ENCODE measurements around the gene UPK2.

The UPK2 gene

DNA sequence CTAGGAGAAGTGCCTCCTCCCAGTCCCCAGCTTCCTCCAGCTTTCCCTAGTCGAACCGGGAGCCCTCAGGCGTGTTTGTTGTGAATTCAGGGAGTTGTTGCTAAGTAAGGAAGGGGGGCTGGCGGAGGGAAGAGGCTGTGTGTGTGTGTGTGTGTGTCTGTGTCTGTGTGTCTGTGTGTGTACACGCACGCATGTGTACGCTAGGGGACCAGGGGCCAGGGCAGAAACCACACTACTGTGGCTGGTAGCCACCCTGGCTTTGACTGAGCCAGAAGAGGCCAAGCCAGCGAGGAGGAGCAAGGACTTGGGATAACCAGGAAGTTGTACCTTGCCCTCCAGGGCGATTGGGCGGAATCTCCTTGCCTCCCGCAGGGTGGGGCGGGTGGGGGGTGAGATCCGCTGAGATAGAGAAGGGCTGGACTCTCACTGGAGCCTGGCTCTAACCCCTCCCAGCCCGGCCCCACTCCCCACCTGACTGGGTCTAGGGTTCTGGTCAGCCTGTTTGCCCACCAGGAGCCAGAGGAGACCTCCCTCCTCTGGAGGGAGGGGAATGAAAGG lies 37.9 kb upstream of the UPK2 start:
- DNase-seq = peak; percentile 83

DNA sequence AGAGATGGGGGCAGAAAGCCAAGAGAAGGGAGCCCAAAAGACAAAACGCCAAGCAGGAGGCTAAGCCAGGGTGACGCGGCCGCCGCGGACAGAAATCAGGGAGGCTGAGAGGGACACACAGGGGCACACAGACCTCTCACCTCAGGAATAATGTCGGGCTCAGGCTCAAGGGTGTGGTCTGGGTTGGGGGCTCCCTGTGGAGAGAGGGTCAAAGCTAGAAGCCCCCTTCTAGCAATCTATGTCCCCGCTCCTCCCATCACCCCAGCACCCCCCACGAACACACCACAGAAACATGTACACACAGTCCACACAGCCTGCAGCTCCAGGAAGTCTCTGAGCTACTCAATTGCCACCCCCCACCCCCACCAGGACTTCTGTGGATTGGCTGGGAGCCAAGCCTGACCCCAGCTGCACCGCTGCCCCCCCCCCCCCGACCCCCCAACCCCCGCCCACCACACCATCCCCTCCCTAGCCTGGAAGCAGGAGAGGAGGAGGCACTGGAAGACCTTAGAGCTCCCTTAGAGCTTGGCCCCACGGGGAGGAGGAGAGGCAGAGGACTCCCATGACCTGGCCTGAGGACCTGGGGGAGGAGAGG lies 37.3 kb upstream of the UPK2 start:
- DNase-seq = no peak

DNA sequence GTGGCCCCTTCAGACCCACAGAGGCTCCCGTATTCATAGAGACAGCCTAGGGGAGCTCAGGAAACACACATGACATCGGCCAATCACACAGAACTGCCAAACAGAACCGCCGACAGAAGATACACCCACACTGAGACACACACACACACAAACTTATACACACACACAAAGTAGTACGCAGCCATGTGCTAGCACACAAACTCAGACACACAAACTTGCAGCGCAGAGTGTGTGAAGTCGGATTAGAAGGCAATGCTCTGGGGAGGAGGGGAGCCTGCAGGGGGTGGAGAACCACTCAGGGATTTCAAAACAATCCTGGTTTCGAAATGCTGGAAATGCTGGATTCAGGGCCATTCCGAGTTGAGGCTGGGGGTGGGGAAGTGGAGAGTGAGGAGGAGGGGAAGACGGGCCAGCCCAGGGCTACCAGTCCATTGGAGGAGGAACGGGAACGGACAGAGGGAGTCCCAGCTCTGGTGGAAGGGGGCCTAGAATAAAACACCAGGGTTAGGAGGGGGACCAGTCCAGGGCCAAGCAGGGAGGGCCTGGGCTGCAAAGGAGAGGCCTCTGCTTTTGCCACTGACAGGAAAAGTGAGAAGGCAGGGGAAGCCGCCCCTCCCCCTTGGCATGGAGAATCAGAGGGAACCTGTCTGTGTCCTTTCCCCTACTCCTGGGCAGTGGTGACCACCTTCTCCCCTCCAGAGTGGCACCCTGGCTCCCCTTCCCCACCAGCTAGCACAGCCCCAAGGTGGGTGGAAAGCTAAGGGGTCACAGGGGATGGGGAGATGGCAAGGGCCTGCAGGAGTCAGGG lies 34.8 kb upstream of the UPK2 start:
- peak; percentile 48 for DNase-seq

DNA sequence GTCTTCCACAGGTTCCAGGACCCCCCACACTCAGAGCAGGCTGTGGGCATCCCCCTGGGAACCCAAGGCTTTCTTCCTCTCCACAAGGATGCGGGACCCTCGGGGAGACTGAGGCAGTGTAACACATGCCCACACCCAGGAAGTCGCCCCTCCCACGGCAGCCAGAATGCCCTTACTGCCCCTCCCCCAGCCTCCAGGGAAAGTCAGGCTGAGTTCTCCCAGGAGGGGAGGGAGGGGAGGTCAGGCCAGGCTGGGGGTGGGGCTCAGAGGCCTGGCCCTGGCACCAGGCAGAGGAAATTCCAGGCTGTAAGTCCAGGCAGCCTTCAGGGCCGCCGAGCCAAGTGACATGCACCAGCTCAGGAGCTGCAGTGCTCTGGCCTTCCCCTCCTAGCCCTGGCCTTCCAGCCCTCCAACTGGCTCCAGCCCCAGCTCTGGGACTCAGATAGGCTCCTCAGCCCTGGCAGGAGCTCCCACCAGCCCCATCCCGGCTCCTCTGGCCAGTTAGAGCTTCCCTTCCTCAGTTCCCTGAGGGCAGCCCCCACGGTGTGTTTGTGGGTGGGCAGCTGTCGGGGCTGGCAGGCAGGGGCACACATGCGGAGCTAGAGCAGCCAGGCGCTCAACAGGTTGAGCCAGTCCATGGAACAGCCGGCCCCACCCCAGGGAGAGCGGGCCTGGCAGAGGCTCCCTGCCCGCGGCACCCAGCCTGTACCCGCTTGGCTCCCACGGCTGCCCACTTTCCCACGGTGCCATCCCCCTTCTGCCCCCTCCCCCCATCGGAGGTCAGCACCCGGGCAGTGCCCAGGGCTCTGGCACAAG lies 34.0 kb upstream of the UPK2 start:
- no peak for DNase-seq

DNA sequence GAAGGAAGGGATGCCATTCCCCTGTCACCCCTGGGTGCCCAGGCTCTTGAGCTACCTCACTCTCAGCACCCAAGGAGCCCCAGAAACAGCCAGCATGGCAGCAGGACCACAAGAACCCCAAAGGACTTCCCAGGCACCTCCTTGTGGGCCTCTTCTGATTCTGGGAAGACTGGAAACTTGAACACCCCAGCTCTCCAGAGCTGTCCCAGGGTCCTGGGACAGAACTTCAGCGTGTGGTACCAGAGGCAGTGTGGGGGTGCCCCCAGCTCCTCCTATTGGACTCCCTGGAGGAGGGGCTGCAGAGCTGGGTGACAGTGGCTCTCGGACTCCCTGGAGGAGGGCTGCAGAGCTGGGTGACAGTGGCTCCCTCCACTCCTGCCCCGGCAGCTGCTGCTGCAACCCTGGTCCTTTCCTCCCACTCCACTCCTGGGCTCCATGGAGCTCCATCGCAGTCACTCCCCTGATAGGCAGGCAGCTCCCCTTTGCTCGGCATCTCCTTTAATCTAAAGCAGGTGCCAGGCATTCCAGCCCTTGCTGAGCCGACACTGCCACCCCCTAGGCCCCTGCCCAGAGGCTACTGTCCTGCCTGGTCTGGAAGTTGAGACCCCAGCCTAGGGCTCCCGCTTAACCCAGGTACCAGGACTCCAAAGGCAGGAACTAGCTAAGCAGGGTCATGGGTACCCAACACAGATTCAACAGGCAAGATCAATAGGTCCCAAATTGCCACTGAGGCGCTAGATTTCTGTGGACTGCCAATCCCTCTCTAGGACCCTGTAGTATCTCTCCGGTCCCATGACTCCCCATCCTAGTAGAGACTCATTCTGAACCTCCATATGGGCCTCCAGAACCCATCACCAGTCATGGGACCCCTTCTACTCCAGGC lies 33.1 kb upstream of the UPK2 start:
- no peak for DNase-seq

DNA sequence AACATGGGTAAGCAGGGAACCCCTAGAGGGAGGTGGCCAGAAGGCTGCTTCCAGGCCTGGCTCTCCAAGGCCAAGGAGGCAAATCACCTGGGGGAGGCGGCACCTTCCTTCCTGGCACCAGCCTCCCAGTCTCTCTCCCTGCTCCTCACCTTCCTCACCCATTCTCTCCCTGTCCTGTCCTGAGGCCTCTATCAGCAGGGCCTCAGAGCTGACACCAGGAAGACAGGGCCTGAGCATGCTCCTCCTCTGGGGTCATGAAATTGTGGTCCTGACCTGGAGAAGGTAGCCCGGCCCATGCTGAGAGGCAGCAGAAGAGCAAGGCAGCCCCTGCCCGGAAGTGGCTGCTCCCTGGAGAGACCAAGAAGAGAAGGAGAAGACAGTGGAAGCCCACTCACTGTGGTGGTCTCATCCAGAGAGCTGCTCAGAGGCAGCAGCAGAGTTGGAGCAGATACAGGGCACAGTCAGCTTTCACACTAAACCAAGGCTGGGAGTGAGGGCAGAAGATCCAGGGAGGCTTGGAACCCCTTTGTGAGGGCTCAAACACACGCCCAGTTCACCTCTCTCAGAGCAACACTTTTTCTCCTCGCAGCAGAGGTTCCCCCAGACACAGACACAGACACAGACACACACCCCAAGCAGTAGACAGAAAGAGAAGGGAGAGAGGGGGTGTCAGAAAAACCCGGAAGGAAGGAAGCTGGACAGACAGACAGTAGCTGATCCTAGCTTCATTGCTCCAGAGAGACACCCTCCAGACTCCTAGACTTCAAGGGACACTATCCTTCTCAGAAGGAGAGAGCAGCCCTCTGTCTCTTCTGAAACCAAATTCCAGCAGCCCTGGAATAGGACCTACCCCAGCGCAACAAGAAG lies 32.1 kb upstream of the UPK2 start:
- DNase-seq = no peak

DNA sequence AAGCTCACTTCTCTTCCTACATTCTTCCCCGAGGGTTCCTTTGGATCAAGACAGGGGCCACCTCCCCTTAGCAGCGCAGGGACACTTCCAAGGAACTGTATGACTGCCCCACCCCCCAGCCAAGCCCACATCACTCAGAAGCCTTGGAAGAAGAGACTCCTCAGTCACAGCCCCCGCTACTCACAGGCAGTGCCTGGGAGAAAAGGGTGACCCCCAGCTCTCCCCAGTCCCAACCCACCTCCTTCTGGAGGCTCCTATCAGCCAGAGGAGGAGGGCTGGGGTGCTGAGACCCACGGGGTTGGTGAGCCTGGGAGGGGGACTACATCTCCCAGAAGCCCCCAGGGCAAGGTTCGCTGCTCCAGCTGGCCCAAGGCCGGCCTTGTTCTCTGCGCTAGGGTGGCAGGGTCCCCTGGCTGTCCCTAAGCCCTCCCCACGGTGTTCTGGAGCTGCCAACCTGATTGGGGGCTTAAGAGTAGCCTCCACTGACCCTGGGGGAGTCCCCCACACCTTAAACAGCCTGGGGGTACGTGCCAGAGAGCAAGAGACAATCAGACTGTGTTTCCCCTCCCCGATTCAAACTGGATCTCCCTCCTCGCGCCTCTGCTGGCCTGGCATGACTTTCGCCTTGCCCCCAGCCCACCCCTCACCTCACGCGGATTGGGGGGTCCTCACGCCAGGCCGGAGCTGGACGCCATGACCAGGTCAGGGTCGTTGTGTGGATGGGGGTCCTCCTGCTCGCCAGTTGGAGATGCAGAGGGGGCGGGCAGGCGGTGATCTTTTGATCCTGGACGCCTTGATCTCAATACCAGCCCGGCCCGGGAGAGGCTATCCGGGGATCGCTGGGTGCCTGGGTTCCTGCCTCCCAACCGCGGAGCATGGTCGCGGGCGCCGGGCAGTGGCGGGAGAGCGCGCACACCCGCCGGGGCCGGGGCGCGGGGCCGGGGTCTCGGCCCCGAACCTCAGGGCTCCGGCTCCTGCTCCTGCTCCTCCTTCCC lies 31.2 kb upstream of the UPK2 start:
- DNase-seq = peak; percentile 79

DNA sequence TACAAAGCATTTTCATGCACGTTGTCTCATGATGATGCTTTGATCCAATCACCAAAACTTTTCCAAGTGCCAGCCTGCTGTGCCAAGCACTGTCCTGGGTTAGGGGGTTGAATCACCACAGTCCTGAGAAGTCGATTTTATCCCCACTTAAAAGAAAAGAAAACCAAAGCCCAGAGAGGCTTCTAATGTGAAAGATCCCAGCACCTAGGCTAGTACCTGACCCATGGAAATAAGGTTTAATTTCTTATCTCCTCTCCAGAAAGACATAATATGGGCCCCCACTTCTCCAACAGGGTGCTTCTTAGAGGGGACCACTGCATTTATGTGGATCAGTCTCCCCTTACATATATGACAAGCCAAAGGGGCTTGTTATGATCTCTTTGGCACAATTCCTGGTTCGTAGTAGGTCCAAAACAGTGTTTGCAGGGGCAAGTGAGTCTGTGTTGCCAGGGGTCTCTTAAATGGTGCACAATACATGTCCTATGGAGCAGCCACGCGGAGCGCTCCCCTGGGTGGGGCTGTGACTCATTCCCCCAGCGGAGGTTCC lies 28.5 kb upstream of the UPK2 start:
- no peak for DNase-seq

DNA sequence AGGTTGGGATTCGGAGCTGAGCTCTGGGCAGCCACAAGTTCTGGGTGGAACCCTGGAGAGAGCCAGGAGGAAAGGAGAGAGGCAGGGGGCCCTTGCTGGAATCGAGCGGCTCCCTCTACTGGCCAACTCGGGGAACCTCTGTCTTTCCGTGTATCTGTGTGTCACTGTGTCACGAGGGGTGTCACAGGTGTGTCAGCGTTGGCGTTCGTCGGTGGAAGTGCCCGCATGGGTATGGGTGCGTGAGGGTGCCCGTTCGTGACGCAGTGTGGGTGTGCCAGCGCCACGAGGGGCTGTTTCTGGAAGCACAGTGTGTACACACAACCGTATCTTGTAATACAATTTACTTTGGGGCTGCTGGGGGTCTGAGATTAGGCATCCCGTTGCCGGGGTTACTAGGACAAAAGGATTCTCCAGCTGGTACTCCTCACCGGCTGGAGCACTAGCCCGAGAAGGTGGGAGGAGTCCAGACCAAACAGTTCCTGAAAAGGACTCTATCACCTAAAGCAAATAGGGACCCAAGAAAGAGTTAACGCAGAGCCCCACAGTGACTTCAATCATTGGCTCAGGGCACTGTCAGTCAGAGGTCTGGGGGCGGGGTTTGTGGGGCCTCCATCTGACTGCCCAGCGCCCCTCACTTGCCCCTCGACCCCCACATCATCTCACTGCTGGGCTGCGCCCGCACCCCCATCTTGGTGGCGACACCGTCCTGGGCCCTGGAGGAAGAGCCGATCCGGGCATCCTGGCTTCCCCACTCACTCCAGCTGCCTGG lies 27.8 kb upstream of the UPK2 start:
- DNase-seq = peak; percentile 98

DNA sequence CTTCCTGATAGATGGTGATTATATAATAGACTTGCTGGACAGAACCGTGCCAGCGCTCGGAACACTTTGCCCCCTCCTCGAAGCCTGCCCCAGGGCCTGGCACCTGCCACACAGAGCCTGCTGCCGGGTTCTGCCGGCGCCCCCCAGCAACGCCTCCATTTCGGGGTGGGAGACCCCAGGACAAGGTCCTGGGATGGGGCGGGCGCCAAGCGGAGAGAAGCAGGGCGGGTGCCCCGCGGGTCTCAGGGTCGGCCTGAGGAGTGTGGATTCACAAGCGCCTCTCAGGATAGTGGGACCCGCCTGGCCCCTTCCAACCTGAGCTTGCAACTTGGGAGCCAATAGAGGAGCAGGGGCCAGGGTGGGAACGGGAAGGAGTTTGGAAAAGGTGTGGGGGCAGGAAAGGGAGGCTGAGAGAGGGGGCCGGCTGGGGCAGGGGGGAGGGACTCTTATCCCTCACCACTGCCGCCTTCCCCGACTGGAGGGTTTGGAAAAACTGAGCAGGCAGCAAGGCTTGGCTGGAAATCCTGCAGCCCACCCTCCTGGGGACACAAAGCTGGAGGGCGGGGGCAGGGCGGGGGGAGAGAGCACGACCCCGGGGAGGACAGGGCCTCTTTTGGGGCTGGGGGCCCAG lies 27.1 kb upstream of the UPK2 start:
- peak; percentile 94 for DNase-seq

DNA sequence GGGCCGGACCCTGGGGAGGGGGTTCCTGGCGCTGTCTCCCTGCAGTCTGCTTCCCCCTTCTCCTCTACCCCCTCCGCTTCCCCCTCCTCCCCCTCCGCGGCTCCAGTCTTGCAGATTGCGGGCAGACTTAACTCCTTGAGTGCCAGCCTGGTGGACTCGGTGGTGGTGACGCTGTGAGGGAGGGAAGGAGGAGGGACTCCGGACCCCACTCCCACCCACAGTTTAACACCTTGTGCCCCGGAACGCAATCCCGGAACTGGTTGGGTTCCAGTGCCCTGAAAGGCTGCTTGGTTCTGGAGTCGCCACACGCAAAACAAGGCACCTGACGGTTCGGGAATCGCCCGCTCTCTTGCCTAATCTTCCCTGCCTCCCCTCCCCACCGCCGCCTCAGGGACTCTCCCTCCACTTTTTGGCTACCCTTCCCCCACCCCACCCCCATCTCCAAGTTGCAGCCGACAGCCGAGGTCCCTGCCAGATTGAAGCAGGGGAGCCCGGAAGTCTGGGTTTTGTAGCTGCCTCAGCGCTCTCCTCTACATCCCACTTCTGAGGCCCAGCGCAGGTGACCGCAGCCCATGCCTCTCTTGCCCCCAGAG lies 26.5 kb upstream of the UPK2 start:
- no peak for DNase-seq

DNA sequence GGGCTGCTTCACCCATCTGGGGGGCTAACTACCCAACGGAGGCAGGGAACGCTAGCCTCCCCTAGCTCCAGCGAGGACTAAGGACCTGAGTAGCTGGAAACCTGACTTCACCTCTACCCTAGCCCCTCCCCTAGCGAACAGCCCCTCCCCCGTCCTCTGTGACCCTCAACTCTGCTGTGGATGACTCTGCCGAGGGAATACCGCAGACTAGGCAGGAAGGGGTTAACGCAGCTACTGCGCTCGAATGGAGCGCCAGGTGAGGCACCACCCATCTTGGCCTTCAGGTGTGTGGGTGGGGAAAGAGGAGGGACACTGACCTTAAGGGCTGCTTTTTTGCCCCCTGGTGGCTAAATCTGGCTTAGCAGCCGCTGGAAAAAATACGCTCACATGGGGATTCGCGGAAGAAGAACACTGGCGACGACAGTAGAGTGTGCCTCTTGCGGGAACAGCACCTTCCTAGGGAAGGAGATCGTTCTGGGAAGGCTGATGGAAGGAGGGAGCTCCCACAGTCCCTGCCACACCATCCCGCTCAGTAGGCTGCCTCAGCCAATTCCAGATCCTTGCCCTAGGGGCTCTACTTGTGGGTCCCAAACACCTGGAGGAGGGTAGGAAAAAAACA lies 25.9 kb upstream of the UPK2 start:
- DNase-seq = peak; percentile 87

DNA sequence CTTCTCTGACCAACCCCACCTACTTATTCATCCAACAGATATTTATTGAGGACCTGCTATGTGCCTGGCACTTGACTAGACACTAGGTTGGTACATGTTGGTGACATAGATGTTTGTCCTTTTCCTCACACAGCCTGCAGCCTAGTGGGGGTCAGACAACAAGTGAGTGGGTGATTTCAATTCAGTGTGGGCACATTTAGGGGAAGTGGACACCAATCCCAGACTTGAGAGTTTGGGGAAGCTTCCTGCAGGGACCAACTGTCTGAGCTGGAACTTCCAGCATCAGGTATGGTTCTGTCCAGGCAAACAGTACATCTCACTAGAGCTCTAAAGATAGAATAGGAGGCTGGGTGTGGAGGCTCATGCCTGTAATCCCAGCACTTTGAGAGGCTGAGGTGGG lies 24.5 kb upstream of the UPK2 start:
- no peak for DNase-seq

DNA sequence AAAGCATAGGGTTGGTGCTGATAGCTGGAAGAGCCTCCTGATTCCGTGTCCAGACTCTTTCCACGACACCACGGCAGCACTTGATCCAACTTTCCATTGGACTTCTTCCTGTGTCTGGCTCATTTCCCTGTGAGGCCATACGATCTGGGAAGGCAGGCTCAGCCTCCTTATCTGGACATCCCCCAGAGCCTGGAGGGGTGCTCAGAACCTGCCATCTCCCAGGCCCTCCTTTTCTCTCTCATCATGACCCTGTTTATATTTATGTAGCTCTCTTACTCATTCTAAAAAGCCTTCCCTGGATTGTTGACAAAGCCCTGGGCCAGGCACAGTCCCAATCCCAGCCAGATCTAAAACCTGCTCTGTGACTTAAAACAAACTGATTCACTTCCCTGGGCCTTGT lies 22.6 kb upstream of the UPK2 start:
- peak; percentile 76 for DNase-seq

DNA sequence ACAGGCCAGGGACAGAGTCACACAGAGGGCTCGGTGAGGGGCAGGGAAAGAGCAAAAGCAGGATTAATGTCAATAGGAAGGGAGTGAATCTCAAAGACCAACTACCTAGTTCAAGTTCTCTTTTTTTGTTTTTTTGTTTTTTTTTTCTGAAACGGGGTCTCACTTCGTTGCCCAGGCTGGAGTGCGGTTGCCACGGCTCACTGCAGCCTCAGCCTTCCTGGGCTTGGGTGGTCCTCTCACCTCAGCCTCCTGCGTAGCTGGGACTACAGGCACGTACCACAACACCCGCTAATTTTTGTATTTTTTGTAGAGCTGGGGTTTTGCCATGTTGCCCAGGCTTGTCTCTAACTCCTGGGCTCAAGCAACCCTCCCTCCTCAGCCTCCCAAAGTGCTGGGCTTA lies 20.7 kb upstream of the UPK2 start:
- DNase-seq = no peak

DNA sequence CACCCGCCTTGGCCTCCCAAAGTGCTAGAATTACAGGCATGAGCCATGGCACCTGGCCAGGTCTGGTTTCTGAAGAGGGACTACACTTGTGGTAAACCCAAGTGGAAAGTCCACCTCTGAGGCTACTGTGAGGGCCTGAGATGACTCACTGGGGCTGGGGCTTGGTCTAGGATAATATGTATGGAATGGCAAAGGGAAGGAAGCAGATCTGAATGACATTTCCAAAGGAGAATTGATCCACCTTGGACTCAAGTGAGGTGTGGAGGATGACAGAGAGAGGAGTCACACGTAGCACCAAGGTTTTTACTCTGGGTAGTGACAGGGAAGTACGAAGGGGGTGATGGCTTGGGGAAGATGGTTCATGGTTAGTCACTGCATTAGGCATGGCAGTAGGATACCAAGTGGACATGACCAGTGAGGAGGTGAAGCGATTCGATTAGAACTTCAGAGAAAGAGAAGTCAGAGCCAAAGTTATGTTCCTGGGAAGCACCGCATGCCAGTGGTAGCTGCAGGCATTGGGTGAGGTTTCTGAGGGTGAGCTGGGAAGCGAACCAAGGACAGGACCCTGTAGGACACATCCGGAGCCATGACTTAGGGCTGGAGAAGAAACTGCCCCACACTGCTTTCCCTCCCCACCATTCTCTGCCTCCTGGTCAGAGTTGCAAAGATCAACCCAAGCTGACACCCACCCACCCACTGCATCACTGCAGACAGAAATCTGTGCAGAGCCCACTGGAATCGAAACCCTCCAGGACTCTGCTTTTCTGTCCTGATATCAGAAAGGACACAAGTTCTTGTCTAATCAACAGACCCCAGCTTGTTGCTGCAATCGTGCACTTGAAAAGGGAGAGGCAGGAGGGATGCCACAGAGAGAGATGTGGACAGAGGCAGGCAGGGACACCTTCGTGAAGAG lies 17.4 kb upstream of the UPK2 start:
- no peak for DNase-seq
